HL-60 (cell line): ENCODE results near the gene SP110.

Experiments
- DNase-seq, 2 experiments: peaks; one replicate each; pipeline ENCODE4 v3.0.0-alpha.2; 2010 to 2020; ENCODE audit warnings: low read depth in 1 of 2, low spot score in 1 of 2
- H3K27ac ChIP-seq: fragments of 250-450 bp; sonication (Bioruptor Pico); replicated peaks from 2 replicates; pipeline ENCODE4 v1.5.1; 2020; ENCODE audit warnings: mild to moderate bottlenecking, moderate library complexity
- H3K27me3 ChIP-seq: fragments of 250-450 bp; sonication (Bioruptor Pico); 2 replicates; pipeline ENCODE4 v1.5.1; 2021; ENCODE audit warnings: mild to moderate bottlenecking, moderate library complexity; ENCODE audit not compliant: insufficient read depth, poor library complexity, severe bottlenecking
- H3K4me3 ChIP-seq: replicated peaks from 2 replicates; pipeline ENCODE4 v1.5.1; 2011; ENCODE audit warnings: mild to moderate bottlenecking, control low read depth, low read length; ENCODE audit not compliant: insufficient read depth
- GABPA ChIP-seq: IDR thresholded peaks from 2 replicates; pipeline ENCODE4 v1.6.1; 2012; ENCODE audit warnings: low read depth
- POLR2AphosphoS5 ChIP-seq: IDR thresholded peaks from 2 replicates; pipeline ENCODE4 v1.6.1; 2012; ENCODE audit warnings: low read depth
- SPI1 ChIP-seq: IDR thresholded peaks from 2 replicates; pipeline ENCODE4 v1.6.1; 2012; ENCODE audit warnings: low read depth, mild to moderate bottlenecking, borderline replicate concordance
- TF ChIP-seq, protein P1 (sequence below): IDR thresholded peaks from one replicate; pipeline ENCODE4 v1.5.1; 2011; ENCODE audit warnings: low read length, control low read depth, inconsistent platforms; ENCODE audit not compliant: insufficient read depth
- TF ChIP-seq, protein P2 (sequence below): IDR thresholded peaks from 2 replicates; pipeline ENCODE4 v1.6.1; 2012; ENCODE audit warnings: low read depth; ENCODE audit not compliant: insufficient replicate concordance

The SP110 gene

DNA sequence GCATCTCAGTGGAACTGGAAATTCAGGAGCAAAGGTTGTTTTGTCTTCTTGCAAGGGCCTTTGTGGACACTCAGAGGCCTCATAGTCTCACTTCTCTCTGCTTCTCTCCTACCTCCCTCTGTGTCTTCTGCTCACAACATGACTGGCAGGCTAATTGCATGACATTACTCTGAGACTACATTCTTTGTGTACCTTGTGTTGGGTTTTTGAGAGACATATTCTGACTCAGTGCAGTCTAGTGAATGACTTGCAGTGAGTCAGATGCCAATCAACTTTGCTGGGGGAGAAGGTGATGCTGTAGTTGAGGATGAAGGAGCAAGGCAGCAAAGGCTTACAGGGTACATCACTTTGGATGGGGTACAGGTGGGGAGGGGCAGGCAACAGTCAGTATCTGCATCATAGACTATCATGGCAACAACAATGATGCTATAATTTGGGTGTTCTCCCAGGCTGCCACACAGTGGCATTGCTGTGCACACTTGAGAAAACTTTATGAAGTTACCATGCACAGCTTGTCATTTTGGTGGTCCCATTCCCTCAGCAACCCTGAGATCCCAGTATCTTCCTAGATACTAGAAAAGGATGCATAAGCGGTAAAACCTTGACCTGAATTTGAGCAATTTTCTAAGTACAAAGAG is 81.8 kb downstream of the SP110 start:
- DNase-seq: no peak
- no peaks in the 10 kb centered on the region for H3K27me3 ChIP-seq
- H3K27ac ChIP-seq: no peak overlapping the region
- no peak for TF ChIP-seq GABPA
- TF ChIP-seq, protein P1, sequence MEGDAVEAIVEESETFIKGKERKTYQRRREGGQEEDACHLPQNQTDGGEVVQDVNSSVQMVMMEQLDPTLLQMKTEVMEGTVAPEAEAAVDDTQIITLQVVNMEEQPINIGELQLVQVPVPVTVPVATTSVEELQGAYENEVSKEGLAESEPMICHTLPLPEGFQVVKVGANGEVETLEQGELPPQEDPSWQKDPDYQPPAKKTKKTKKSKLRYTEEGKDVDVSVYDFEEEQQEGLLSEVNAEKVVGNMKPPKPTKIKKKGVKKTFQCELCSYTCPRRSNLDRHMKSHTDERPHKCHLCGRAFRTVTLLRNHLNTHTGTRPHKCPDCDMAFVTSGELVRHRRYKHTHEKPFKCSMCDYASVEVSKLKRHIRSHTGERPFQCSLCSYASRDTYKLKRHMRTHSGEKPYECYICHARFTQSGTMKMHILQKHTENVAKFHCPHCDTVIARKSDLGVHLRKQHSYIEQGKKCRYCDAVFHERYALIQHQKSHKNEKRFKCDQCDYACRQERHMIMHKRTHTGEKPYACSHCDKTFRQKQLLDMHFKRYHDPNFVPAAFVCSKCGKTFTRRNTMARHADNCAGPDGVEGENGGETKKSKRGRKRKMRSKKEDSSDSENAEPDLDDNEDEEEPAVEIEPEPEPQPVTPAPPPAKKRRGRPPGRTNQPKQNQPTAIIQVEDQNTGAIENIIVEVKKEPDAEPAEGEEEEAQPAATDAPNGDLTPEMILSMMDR: no peak
- TF ChIP-seq POLR2AphosphoS5: no peak
- TF ChIP-seq, protein P2, sequence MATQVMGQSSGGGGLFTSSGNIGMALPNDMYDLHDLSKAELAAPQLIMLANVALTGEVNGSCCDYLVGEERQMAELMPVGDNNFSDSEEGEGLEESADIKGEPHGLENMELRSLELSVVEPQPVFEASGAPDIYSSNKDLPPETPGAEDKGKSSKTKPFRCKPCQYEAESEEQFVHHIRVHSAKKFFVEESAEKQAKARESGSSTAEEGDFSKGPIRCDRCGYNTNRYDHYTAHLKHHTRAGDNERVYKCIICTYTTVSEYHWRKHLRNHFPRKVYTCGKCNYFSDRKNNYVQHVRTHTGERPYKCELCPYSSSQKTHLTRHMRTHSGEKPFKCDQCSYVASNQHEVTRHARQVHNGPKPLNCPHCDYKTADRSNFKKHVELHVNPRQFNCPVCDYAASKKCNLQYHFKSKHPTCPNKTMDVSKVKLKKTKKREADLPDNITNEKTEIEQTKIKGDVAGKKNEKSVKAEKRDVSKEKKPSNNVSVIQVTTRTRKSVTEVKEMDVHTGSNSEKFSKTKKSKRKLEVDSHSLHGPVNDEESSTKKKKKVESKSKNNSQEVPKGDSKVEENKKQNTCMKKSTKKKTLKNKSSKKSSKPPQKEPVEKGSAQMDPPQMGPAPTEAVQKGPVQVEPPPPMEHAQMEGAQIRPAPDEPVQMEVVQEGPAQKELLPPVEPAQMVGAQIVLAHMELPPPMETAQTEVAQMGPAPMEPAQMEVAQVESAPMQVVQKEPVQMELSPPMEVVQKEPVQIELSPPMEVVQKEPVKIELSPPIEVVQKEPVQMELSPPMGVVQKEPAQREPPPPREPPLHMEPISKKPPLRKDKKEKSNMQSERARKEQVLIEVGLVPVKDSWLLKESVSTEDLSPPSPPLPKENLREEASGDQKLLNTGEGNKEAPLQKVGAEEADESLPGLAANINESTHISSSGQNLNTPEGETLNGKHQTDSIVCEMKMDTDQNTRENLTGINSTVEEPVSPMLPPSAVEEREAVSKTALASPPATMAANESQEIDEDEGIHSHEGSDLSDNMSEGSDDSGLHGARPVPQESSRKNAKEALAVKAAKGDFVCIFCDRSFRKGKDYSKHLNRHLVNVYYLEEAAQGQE: no peak
- TF ChIP-seq SPI1: no peak
- no peak overlapping the region for H3K4me3 ChIP-seq

DNA sequence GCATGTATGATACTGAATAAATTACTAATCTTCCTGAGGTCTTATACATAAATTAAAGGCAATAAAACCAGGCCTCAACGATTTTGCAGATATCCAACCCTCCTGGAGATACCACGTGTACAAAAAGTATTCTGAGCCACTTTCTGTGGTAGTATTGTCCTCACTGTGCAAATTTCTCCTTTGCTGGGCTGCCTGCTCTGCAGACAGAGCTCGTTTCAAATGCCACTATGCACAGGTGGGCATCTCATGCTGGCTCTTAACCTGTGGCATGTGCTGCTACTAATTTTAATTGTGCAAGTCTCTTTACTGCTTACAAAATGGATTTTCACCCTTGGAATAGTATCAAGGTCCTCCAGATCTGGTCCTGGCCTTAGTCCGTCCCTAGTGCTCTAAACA is 84.7 kb downstream of the SP110 start:
- Histone ChIP-seq H3K27ac (peak overlapping the region; percentile 46), H3K4me3 (no peak overlapping the region), H3K27me3 (no peaks in the 10 kb centered on the region)
- peak in 1 of 2 experiments; percentile 41 for DNase-seq
- TF ChIP-seq, protein P1: no peak
- TF ChIP-seq, protein P2: no peak

DNA sequence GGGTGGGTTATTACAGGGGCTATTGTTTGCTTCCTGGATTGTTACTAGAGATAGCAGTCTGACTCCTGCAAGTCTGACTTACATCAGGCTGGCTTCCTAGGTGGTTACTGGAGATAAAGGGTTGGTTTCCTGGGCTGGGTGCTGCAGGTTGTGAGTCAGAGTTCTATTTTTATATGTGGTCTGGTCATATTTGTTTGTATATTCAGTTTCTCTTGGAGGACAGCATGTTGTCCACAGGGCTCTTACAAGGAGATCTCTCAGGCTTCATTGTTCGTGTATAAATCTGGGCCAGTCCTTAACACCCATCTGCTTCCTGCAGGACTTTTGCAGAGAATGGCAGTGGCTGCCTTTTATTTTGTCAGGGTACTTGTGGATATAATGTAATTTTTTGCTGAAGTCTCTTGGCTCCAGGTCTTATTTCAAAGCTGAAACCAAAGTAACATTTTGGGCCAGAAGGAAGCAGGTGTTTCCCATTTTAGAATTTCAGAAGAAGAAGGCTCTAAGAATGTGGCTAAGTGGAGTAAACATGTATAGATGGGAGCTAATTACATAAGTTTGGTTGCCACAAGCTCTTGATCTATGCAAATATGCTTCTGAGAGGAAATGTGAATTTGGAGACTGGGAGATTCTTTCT is 85.2 kb downstream of the SP110 start:
- TF ChIP-seq, protein P2: no peak
- TF ChIP-seq GABPA: no peak
- TF ChIP-seq, protein P1: no peak
- TF ChIP-seq SPI1: no peak
- no peak for TF ChIP-seq POLR2AphosphoS5
- peak overlapping the region; percentile 46 for H3K27ac ChIP-seq
- H3K4me3 ChIP-seq: no peak overlapping the region

More for the DNA sequence above, 85.2 kb downstream of the SP110 start:
- no peaks in the 10 kb centered on the region for H3K27me3 ChIP-seq
- peak; percentile 26 to 47 for DNase-seq
